GM12878 (cell line): Measurements from ENCODE around the gene RANBP17. TPM values are rescaled to one million over a fixed set of nuclear protein-coding genes. Genes with fewer than 3 reads are reported as not detected.

ENCODE experiments used
- ATAC-seq: fragments of 200-7000 bp; cut with Tn5 transposase; 3 replicates; pipeline ENCODE4 v1.9.1; 2020; ENCODE audit warnings: mild to moderate bottlenecking, moderate library complexity
- BruUV-seq: library from RNA; stranded (reverse); fragments of 400-500 nt; replicated peaks from 2 replicates; lab custom pipeline; 2021; lab: Mats Ljungman, UMichigan
- CTCF ChIA-PET: fragments of 300-600 bp; sonication (Branson Sonifier 250); formaldehyde crosslinking; extraction: SDS; loops from one replicate; lab custom pipeline; 2021; ENCODE audit warnings: inconsistent platforms; lab: Yijun Ruan, JAX
- POLR2A ChIA-PET: fragments of 350-600 bp; formaldehyde crosslinking; extraction: SDS; loops from one replicate; lab custom pipeline; 2021; ENCODE audit warnings: inconsistent platforms; lab: Charles Lee
- RAD21 ChIA-PET: fragments of 300-600 bp; sonication (Branson Sonifier 250); formaldehyde crosslinking; loops from one replicate; lab custom pipeline; 2023; ENCODE audit warnings: antibody characterized with exemption; ENCODE audit not compliant: unreplicated experiment; lab: Charles Lee
- SMC1A ChIA-PET: fragments of 300-600 bp; sonication (Branson Sonifier 250); formaldehyde crosslinking; loops from one replicate; lab custom pipeline; 2023; ENCODE audit not compliant: unreplicated experiment, uncharacterized antibody; lab: Charles Lee
- DNase-seq: peaks from one replicate; pipeline ENCODE4 v3.0.0-alpha.2; 2011; ENCODE audit warnings: low read depth, low spot score
- FAIRE-seq: peaks from 3 replicates; lab custom pipeline; 2011; peaks lifted over from hg19 to GRCh38; lab: Jason Lieb, UNC
- H2AFZ ChIP-seq: 2 replicates; pipeline ENCODE4 v1.6.0; 2011; ENCODE audit warnings: low read depth, low read length, control low read depth; ENCODE audit not compliant: control insufficient read depth
- H3K27ac ChIP-seq: 2 replicates; pipeline ENCODE4 v1.5.1; 2011; ENCODE audit warnings: control low read depth; ENCODE audit not compliant: control insufficient read depth, insufficient read depth
- H3K27me3 ChIP-seq, 2 experiments: replicated peaks in 1 of 2; 2 replicates each; pipeline versions ENCODE4 v1.6.0 to v1.6.1; 2011; ENCODE audit warnings: low read length in 1 of 2; ENCODE audit not compliant: control insufficient read depth in 2 of 2, insufficient read depth in 2 of 2
- H3K36me3 ChIP-seq, 2 experiments: 2 replicates each; pipeline ENCODE4 v1.5.1; 2011; ENCODE audit warnings: low read length in 1 of 2; ENCODE audit not compliant: control insufficient read depth in 2 of 2, insufficient read depth in 2 of 2
- H3K4me1 ChIP-seq: 2 replicates; pipeline ENCODE4 v1.6.1; 2011; ENCODE audit warnings: mild to moderate bottlenecking, low read length, moderate library complexity, mixed read lengths; ENCODE audit not compliant: control insufficient read depth, insufficient read depth
- H3K4me2 ChIP-seq: 2 replicates; pipeline ENCODE4 v1.6.0; 2011; ENCODE audit warnings: control low read depth; ENCODE audit not compliant: control insufficient read depth, insufficient read depth
- H3K4me3 ChIP-seq: fragments of 200-600 bp; sonication (generic); 2 replicates; pipeline ENCODE4 v1.5.1; 2016
- H3K79me2 ChIP-seq: 2 replicates; pipeline ENCODE4 v1.6.0; 2011; ENCODE audit warnings: low read length; ENCODE audit not compliant: control insufficient read depth, insufficient read depth
- H3K9ac ChIP-seq: 2 replicates; pipeline ENCODE4 v1.8.0; 2011; ENCODE audit warnings: low read length, control low read depth, mixed read lengths; ENCODE audit not compliant: control insufficient read depth, insufficient read depth
- H3K9me3 ChIP-seq: replicated peaks from 3 replicates; pipeline ENCODE4 v1.5.1; 2011; ENCODE audit warnings: mild to moderate bottlenecking, low read length; ENCODE audit not compliant: control insufficient read depth, insufficient read depth
- H4K20me1 ChIP-seq: 2 replicates; pipeline ENCODE4 v1.6.0; 2011; ENCODE audit not compliant: control insufficient read depth, insufficient read depth
- CHD2 ChIP-seq: IDR thresholded peaks from 2 replicates; pipeline ENCODE4 v1.6.1; 2011; ENCODE audit warnings: low read depth, low read length, improper control_type of control experiment, borderline replicate concordance
- EP300 ChIP-seq, 2 experiments: fragments of 150-350 bp in 1 of 2; IDR thresholded peaks; 2 replicates each; pipeline ENCODE4 v1.6.1; 2011 to 2012; ENCODE audit warnings: low read depth in 2 of 2, low read length in 2 of 2, borderline replicate concordance in 1 of 2, improper control_type of control experiment in 1 of 2, inconsistent platforms in 1 of 2; ENCODE audit not compliant: control insufficient read depth in 1 of 2
- FOS ChIP-seq: IDR thresholded peaks from 3 replicates; pipeline ENCODE4 v1.6.1; 2011; ENCODE audit warnings: borderline replicate concordance; ENCODE audit not compliant: insufficient read length; ENCODE audit errors: extremely low read depth
- FOXK2 ChIP-seq: fragments of 450-650 bp; IDR thresholded peaks from 2 replicates; pipeline ENCODE4 v1.6.1; 2017; ENCODE audit warnings: mild to moderate bottlenecking, moderate library complexity
- IKZF1 ChIP-seq: fragments of 450-650 bp; conservative IDR thresholded peaks from 2 replicates; pipeline ENCODE4 v1.6.1; 2017; ENCODE audit warnings: antibody characterized with exemption, mild to moderate bottlenecking
- IKZF2 ChIP-seq, 2 experiments: fragments of 450-650 bp; IDR thresholded peaks; 2 replicates each; pipeline ENCODE4 v1.6.1; 2017; ENCODE audit warnings: mild to moderate bottlenecking in 2 of 2, moderate library complexity in 2 of 2
- MEF2B ChIP-seq: fragments of 450-650 bp; IDR thresholded peaks from 2 replicates; pipeline ENCODE4 v1.6.1; 2018; ENCODE audit warnings: mild to moderate bottlenecking, moderate library complexity; ENCODE audit not compliant: partially characterized antibody, poor library complexity, severe bottlenecking
- MTA3 ChIP-seq: IDR thresholded peaks from 2 replicates; pipeline ENCODE4 v1.6.1; 2012; ENCODE audit warnings: low read length, inconsistent platforms, borderline replicate concordance
- SMC3 ChIP-seq: IDR thresholded peaks from 2 replicates; pipeline ENCODE4 v1.6.1; 2011; ENCODE audit warnings: low read length, improper control_type of control experiment, borderline replicate concordance
- TAF1 ChIP-seq: IDR thresholded peaks from 2 replicates; pipeline ENCODE4 v1.6.1; 2011; ENCODE audit warnings: mild to moderate bottlenecking, low read depth, low read length, borderline replicate concordance
- ZBED1 ChIP-seq: IDR thresholded peaks from 2 replicates; pipeline ENCODE4 v1.6.1; 2016; ENCODE audit warnings: borderline replicate concordance
- WGBS: methylation state at CpG from one replicate; pipeline ENCODE4 v1.1.6; 2016; ENCODE audit warnings: low lambda C conversion rate; ENCODE audit not compliant: insufficient replicate concordance, insufficient coverage; ENCODE audit errors: missing lambda C conversion rate; 5-methylcytosine and 5-hydroxymethylcytosine counted together
- in situ Hi-C: fragments of 300-500 bp; cut with MboI; formaldehyde crosslinking; loops from 9 replicates; pipeline ENCODE4 v1.14.3; 2018; ENCODE audit warnings: mixed read lengths
- intact Hi-C: fragments of 100-400 bp; cut with micrococcal nuclease; formaldehyde crosslinking; loops from one replicate; pipeline ENCODE4 v1.14.2; 2022; ENCODE audit not compliant: unreplicated experiment
- polyA plus RNA-seq, 11 experiments: library from polyadenylated mRNA; depleted of rRNA in 4 of 11; unstranded in 6 of 11; stranded (reverse) in 5 of 11; fragments of >200 nt; fragmentation: Nextera tagmentation in 4 of 11; fragmentation: Illumina TruSeq in 1 of 11; extraction: Ambion mirVana in 4 of 11; extraction: Trizol in 1 of 11; gene quantifications; 1 replicate in 1 of 11; 2 replicates in 10 of 11; pipeline versions ENCODE4 v1.2.1 to v1.2.3, GENCODE V29; 2011 to 2016; ENCODE audit warnings: inconsistent platforms in 2 of 11, missing spikeins in 2 of 11, low read depth in 1 of 11
- total RNA-seq, 4 experiments: library from RNA; depleted of rRNA in 3 of 4; stranded (reverse); fragments of >200 nt in 3 of 4; fragmentation: Illumina TruSeq in 1 of 4; extraction: Trizol in 1 of 4; gene quantifications; 2 replicates each; pipeline versions ENCODE4 v1.2.1 to v1.2.3, GENCODE V29; 2013 to 2021
- TF ChIP-seq, protein P1 (sequence below): IDR thresholded peaks from 2 replicates; pipeline ENCODE4 v1.6.1; 2012; ENCODE audit warnings: low read length, inconsistent platforms
- TF ChIP-seq, protein P2 (sequence below): fragments of 450-650 bp; IDR thresholded peaks from 2 replicates; pipeline ENCODE4 v1.6.1; 2017; ENCODE audit warnings: antibody characterized with exemption, mild to moderate bottlenecking, moderate library complexity

The RANBP17 gene
- total and polyA plus RNA-seq, 10 of the 15 experiments (the other 5 are each of a cell fraction or from before 2014, with no cell fraction given), result 0.10 TPM; not detected in 9

DNA sequence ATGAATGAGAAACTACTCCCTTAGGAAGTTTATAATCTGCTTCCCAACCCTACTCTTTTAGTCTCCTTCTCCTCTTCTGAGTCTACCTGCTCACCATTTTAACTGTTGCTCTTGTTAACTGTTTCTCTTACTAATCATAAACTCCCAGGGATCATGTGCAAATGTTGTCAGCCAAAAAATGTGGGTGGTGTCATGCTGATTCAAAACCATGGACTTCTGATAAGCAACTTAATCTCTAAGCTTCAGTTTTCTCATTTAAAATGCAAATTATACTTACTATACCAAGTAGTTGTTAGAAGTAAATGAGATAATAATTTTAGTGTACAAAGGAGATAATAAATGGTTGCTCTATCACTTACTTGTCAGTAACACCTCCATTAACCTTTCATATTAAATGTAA lies 401.4 kb downstream of the RANBP17 start:
- H3K9ac ChIP-seq, result no peak overlapping the region
- H3K79me2 ChIP-seq, result no peaks in the 10 kb centered on the region
- in situ Hi-C loops, result no loop called here
- no TSS peak for BruUV-seq
- DNase-seq (no peak), ATAC-seq (no peak), FAIRE-seq (no peak)
- H2AFZ ChIP-seq, result no peak overlapping the region
- ChIA-PET SMC1A (interaction anchor here (0.5 to 1.5 kb wide), 2 partner anchors 55 to 71 kb away, joined by 3 read pairs; no protein-coding TSS in a partner anchor), RAD21 (no interaction called here), CTCF (interaction anchor here (1.2 to 1.6 kb wide), 2 partner anchors 9 to 471 kb away, joined by 4 read pairs; no protein-coding TSS in a partner anchor), POLR2A (no interaction called here)
- H3K27me3 ChIP-seq, result no peaks in the 10 kb centered on the region
- no peaks in the 10 kb centered on the region for H3K9me3 ChIP-seq
- H4K20me1 ChIP-seq, result no peaks in the 10 kb centered on the region
- TF ChIP-seq IKZF2 (IDR thresholded peaks at IDR 0.05) (no peak), FOXK2 (no peak), MTA3 (no peak), MEF2B (no peak), CHD2 (no peak)
- no peaks in the 10 kb centered on the region for H3K4me1 ChIP-seq
- H3K4me2 ChIP-seq, result no peak overlapping the region
- no peak overlapping the region for H3K27ac ChIP-seq
- no peak overlapping the region for H3K4me3 ChIP-seq
- intact Hi-C loops, result no loop called here
- no peaks in the 10 kb centered on the region for H3K36me3 ChIP-seq

DNA sequence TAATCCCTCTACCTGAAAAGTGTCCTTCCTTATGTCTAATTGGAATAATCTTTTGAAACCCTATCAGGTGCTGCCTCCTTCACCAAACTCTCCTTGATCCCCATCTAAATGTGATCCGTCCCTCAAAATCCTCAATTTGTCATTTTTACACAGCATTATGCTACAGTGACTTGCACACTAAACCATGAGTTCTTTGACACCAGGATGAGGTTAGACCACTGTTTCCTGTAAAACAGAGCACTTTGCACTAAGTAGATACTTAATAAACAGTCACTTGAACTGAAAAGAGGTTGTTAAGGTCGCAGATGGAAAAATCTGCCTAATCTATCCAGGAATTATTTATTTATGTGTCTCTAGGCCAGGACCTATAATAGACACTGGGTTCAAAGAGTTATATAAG lies 403.0 kb downstream of the RANBP17 start:
- Histone ChIP-seq H3K4me3 (no peak overlapping the region), H4K20me1 (no peaks in the 10 kb centered on the region), H3K27ac (no peak overlapping the region), H3K9me3 (no peaks in the 10 kb centered on the region), H3K4me1 (no peaks in the 10 kb centered on the region), H3K79me2 (no peaks in the 10 kb centered on the region), H3K4me2 (no peak overlapping the region), H2AFZ (no peak overlapping the region), H3K27me3 (no peaks in the 10 kb centered on the region), H3K36me3 (no peaks in the 10 kb centered on the region), H3K9ac (no peak overlapping the region)
- FAIRE-seq (no peak), DNase-seq (no peak), ATAC-seq (no peak)
- SMC1A ChIA-PET, result interaction anchor here (0.7 kb wide), 1 partner anchor 389 kb away, joined by 3 read pairs; no protein-coding TSS in a partner anchor
- 0% methylated on average over 2 of the region's 2 CpGs for WGBS
- POLR2A ChIA-PET, result no interaction called here
- RAD21 ChIA-PET, result no interaction called here
- BruUV-seq, result no TSS peak
- intact Hi-C loops, result no loop called here
- in situ Hi-C loops, result no loop called here
- CTCF ChIA-PET, result interaction anchor here (1.6 kb wide), 1 partner anchor 8 kb away, joined by 4 read pairs; no protein-coding TSS in a partner anchor
- TF ChIP-seq IKZF1 (no peak), EP300 (IDR thresholded peaks at IDR 0.05; ENCODE audit: borderline replicate concordance in 1 of 2, control insufficient read depth in 1 of 2, low read depth in 2 of 2, low read length in 2 of 2) (no peak), ZBED1 (no peak), TAF1 (no peak), SMC3 (no peak), FOS (no peak)
- TF ChIP-seq, protein P1, sequence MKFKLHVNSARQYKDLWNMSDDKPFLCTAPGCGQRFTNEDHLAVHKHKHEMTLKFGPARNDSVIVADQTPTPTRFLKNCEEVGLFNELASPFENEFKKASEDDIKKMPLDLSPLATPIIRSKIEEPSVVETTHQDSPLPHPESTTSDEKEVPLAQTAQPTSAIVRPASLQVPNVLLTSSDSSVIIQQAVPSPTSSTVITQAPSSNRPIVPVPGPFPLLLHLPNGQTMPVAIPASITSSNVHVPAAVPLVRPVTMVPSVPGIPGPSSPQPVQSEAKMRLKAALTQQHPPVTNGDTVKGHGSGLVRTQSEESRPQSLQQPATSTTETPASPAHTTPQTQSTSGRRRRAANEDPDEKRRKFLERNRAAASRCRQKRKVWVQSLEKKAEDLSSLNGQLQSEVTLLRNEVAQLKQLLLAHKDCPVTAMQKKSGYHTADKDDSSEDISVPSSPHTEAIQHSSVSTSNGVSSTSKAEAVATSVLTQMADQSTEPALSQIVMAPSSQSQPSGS, result no peak
- TF ChIP-seq, protein P2, sequence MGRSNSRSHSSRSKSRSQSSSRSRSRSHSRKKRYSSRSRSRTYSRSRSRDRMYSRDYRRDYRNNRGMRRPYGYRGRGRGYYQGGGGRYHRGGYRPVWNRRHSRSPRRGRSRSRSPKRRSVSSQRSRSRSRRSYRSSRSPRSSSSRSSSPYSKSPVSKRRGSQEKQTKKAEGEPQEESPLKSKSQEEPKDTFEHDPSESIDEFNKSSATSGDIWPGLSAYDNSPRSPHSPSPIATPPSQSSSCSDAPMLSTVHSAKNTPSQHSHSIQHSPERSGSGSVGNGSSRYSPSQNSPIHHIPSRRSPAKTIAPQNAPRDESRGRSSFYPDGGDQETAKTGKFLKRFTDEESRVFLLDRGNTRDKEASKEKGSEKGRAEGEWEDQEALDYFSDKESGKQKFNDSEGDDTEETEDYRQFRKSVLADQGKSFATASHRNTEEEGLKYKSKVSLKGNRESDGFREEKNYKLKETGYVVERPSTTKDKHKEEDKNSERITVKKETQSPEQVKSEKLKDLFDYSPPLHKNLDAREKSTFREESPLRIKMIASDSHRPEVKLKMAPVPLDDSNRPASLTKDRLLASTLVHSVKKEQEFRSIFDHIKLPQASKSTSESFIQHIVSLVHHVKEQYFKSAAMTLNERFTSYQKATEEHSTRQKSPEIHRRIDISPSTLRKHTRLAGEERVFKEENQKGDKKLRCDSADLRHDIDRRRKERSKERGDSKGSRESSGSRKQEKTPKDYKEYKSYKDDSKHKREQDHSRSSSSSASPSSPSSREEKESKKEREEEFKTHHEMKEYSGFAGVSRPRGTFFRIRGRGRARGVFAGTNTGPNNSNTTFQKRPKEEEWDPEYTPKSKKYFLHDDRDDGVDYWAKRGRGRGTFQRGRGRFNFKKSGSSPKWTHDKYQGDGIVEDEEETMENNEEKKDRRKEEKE, result no peak
